HG03439 (cell line): ENCODE results near the gene SPRY4.
"Not testable (repeated sequence)": the region's sequence is repeated elsewhere in the genome, so short reads cannot be mapped to it uniquely, and the experiment has no call there.

Source experiments
- ATAC-seq: cut with Tn5 transposase; IDR thresholded peaks from one replicate; pipeline ENCODE4 v1.9.1; 2021; ENCODE audit warnings: mild to moderate bottlenecking, moderate library complexity; ENCODE audit not compliant: unreplicated experiment

Gene SPRY4

DNA sequence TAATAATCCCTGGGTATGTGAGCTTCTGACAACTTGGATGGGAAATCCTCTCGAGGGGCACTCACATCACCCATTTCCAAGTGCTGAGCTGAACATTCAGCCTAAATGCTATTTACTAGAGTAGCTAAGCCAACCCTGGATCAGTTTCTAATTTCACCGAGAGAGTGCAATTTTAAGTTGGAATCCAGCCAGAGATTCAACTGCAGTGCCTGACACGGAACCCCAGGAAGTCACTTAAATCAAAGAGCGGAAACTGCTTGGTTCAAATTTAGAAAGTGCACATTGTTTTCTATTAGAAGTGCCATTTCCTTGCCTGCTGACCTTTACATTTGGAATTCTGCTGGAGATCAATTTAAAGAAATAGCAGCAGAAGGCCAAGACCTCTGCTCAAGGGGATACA, 8.8 kb downstream of the SPRY4 start:
- ATAC-seq: no peak

DNA sequence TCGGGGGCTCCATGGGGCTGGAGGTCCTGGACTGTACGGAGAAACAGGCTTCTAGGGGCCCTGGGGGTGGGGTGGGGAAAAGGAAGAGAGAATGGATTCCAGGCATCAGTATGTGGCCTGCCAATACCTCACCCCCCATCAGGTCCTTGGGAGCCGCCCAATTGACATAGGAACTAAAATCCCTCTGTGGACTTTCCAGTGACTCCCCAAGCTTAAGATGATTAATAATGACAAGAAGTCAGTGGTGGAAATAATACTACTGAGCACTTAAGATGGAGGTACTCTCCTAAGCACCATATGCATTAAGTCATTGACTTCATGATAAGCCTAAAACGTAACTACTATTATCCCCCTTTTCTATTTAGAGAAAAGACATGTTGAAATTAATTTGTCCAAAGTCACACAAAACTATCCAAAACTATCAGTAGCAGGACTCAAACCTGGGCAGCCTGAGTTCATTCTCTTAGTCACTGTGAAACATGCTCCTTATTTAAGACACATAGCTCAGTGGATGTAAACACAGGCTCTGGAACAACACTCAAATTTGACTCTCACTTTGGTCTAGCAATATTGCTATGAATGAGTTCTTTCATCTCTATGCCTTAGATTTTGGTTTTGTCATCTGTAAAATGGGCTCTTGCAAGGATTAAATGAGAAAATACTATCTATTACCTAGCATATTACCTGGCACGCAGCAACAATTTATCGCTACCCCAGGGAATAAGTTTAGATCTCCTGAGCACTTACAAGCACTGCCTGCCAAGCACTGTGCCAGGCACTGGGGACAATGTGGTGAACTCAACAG, 9.5 kb downstream of the SPRY4 start:
- ATAC-seq: no peak

DNA sequence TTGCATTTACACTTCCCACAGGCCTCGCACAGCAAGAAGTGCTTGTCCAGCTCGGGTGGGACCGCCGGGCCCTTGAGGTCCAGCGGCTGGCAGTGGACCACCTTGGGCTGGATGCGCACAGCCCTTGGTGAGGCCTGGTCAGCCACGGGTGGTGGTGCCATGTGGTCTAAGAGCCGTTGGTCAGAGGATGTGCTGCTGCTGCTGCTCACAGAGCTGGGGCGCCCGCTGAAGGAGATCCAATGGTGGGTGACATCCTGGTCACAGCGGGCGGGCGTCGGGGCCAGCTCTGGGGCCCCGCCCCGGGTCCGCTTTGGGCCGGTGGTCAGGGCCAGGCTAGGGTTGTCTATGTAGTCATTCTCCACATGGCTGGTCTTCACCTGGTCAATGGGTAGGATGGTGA, 10.2 kb downstream of the SPRY4 start:
- ATAC-seq: no peak

DNA sequence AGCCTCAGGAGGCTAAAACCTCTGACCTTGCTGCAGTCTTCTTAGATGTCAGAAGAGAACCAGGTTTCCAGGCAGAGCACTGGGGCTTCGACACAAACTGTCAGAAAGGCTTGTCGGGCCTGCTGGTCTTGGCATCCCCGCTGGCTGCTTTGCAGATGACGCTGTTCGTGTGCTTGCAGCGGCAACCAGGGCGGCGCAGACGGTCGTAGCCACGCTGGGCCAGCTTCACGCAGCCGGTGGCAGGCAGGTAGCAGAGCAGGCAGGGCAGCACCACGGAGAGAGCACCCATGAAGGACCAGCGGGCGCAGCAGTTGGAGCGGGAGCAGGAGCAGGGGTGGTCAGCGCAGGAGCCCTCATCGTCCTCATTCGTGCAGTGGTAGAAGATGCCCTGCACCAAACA, 10.7 kb downstream of the SPRY4 start:
- no peak for ATAC-seq

DNA sequence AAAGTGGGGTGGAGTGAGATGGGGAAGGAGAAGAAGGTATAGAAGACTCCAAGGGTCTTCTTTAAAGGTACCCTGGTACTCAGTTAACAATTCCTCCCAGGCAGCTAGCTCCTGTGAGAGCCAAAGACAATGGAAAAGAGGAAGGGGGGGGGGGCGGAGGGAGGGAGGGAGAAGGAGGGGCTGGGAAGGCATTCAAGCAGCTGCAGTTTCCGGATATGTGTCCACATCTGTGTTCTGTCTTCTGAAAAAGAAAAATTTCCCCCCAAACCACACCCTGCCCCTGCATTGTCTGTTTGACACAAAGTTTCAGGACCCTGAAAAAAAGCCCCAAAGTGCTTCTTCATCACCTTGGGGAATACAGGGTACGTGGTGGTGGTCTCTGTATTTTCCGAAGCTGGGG, 11.1 kb downstream of the SPRY4 start:
- no peak for ATAC-seq

DNA sequence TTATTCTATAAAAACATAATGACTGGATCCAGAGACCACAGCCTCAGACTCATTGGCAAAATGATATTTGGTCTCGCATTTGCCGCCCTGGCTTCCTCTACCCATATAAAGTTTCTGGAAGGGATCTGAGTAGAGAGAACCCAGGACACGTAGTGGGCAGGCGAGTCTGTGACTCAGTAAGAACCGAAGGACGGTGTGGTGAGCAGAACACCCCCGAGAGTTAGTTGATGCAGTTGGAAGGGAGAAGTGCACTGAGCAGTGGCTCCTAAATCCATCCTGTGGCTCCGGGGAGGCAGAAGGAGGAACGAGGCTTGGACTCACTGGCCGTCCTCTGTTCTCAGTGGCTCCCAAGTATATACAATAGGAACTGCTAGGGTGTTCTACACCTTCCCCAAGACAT, 11.5 kb downstream of the SPRY4 start:
- ATAC-seq: no peak

DNA sequence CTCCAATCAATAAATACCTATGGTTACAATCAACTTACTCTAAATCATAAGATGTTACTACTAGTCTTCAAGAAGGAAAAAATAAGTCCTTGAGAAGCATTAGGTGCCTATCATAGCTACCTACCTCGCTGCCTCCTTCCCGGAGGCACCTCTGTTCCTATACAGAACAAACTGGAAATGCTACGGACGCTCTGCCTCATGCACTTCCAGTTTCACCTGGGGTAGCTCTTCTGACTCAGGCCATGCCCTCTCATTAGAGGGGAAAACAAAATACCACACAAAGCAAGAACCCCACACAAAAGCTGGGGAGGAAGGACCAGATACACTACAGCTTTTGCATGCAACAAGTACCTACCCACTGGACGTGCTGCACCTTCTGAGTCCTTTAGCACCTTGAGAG, 12.4 kb downstream of the SPRY4 start:
- no peak for ATAC-seq

DNA sequence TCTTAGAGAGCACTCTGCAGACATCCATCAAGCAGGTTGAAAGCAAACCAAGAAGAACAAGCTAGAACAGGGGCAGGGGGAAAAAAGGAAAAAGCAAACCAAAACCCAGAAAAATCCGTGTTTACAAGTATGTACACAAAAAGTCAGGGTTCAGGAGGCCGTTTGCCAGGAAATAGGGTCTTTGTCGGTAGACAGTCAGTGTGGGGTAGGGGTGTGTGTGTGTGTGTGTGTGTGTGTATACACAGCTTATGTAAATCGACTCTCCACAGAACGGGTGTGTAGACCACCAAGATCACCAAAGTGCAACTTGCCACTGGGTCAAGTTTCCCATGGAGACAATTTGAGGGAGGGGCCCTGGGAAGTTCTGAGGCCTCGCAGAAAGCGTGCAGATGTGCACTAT, 13.1 kb downstream of the SPRY4 start:
- ATAC-seq: no peak

DNA sequence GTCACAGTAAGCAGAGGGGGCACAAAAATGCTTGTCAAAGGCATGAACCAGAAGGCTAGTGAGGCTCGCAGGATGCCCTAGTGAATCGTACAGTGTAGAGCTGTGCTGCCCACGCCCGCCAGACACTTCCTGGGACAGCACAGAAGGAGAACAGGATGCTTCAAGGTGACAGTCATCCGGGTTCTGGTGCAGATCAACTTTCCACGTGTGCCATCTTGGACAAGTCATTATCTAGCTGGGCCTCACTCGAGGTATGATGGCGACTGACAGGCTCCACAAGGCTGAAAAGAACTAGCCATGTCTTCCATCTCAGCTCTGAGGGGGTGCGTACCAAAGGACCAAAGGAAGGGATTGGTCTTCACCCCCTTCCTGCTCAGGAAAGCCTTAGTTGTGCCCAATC, 14.0 kb downstream of the SPRY4 start:
- ATAC-seq: no peak

DNA sequence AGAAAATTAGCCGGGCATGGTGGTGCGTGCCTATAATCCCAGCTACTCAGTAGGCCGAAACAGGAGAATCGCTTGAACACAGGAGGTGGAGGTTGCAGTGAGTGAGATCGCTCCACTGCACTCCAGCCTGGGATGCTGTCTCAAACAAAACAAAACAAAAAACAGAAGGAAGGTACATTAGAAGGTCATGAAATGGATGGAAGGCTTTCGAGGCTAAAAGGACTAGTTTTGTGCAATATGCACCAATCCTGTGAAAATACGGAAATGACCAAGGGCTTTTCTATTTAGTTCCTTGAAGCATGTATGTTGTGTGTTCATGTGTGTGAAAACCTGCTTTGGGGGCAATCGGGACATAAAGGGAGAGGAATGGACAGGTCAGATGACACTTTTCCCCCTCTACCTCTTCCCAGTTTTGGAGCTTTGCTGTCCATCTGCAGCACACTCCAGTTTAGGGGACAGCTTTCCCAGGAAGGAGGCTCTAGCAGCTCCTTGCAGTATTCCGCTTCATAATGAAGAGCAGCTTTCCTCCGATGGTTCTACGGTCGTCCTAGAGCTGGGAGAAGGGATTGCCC, 15.0 kb downstream of the SPRY4 start:
- no peak for ATAC-seq

DNA sequence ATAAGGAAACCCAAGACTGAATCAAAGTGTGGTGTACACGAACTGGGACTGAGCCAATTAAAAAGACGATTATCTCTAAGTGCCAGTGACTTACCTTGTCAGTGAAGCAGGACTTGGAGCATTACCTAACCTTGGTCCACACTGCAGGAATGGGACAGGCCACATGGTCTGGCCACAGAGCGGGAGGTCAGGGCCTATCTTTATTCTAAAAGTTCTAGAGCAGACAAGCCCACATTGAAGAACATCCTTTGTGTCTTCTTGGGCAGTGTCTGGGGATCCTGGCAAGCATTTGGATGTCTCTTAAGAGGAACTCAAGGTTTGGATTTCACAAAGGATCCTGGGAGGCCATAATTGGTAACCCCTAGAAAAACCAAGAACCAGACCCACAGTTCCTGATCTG, 16.5 kb downstream of the SPRY4 start:
- ATAC-seq: no peak

DNA sequence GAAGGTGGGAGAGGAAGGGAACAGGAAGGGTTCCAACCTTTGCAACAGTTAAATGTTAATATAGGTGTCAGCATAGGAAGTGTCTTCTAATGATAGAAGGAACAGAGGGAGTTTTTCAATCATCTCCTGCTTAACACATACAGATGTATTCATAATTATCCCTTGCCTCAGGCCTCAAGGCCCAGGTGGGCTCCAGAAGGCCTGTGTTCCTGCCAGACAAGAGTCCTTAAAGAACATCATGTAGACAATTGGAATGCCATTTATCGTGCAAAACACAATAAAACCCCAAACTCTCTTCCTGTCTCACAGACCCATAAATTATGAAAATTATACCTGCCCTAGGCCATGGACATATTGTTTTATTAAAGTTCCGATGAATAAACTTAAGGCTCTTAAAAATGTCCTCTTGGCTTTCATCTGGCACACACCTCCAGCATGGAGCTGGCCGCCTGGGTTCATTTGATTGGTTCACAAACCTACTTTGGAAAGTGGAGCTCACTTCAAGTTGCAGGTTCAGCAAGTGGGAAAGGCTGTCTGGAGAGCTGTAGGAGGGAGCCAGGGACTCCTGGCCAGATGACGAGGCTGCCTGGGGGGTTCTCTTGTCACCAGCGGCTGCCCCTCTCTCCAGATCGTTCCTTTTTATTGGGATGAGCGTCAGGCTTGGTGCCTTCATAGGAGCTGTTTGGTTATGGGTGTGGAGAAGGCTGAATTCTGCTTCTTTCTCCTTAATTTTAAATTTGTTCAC, 17.5 kb downstream of the SPRY4 start:
- ATAC-seq: no peak

DNA sequence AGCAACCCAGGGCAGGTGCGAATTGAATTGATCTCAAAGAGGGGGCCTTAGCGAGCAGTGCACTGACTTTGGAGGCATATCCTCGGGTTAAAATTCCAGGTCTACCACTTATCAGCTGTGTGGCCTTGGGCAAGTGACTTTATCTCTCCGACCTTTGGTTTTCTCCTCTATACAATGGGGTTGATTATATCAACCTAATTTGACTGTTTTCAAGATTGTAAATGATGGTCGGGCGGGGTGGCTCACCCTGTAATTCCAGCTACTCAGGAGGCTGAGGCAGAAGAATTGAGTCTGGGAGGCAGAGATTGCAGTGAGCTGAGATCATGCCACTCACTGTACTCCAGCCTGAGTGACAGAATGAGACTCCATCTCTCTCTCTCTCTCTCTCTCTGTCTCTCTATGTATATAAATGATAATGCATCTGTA, 18.7 kb downstream of the SPRY4 start:
- no peak for ATAC-seq

DNA sequence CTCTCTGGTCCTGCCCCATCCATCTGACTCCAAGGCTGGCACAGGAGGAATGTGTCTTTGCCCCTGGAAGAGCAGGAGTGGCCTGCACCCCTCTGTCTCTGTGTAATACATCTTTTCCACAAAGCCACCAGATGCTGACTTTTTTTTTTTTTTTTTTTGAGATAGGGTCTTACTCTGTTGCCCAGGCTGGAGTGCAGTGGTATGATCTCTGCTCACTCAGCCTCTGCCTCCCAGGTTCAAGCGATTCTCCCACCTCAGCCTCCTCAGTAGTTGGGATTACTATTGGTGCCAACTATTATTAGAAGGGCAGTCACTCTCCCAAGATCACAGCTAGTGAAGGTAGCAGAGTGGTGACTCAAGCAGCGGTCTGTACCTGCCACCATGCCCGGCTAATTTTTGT, 19.6 kb downstream of the SPRY4 start:
- ATAC-seq: no peak

DNA sequence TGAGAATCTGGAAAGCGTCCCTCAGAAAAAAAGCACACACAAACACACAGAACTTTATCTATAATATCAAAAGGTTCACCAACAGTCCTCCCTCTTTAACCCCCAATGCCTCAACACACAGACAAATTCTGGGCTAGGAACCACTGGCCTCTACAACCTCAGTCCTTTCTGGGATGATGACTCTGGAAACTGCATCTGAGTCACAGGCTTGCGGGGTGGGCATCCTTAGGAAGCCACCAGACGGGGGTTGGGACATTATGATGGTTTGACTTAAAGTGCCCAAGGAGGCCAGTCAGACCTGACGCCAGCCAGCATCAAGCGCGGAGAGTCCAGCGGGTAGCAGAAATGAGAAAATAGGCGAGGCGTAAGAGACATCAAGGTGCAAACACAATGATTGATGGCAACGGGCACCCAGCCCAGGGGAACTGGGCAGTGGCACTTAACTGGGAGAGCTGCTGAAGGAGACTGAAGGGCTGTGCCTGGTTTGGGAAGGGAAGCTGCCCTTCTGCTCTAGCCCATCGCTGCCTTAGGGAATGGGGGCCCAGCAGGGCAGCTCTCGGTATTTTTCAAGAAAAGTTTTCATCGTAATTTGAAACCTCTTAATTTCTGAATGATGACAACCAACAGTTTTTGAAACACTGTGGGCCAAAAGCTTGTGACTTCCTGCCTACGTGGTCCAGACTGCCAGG, 20.7 kb downstream of the SPRY4 start:
- no peak for ATAC-seq

DNA sequence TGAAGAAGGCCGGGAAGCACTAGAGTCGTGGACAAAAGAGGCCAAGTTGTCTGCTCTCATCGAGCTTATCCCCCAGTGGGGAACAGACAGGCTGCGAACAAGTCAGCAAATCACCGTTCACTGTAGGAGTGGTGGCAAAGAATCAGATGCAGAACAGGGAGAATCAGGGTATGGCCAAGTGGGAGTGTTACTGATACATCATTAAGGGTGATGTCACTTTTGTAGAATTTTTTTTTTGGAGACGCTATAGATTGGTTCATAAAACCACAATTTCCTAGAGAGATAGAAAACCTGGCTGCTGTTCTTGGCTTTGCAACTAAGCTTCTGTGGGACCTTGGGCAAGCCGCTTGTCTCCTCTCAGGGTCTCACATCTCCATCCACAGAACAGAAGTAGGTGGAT, 21.3 kb downstream of the SPRY4 start:
- ATAC-seq: no peak

DNA sequence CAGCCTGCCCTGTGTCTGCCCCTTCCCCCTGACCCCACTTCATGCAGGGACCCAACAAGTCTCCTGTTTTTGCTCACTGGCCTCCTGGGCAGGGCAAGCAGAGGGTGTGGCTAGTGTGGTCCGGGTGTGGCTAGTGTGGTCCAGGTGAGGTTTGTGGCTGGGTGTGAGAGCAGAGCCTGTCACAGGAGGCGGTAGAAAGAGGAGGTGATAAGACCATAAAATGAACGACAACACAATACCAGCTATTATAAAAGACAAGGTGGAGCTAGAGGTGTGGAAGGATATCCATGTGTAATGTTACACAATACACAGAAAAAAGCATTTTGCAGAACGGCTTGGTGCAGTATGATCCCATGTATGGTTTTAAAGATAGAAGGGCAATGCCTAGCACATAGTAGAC, 23.3 kb downstream of the SPRY4 start:
- ATAC-seq: no peak

DNA sequence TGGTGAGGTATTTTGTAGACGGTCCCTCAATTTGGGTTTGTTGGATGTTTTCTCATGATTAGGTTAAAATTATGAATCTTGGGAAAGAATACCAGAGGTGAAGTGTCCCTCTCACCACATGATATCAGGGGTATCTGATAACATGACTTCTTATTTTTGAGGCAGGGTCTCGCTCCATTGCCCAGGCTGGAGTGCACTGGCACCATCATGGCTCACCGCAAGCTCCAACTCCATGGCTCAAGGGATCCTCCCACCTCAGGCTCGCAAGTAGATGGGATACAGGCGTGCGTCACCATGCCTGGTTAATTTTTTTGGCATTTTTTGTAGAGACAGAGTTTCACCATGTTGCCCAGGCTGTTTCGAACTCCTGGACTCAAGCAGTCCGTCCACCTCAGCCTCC, 24.1 kb downstream of the SPRY4 start:
- no peak for ATAC-seq

DNA sequence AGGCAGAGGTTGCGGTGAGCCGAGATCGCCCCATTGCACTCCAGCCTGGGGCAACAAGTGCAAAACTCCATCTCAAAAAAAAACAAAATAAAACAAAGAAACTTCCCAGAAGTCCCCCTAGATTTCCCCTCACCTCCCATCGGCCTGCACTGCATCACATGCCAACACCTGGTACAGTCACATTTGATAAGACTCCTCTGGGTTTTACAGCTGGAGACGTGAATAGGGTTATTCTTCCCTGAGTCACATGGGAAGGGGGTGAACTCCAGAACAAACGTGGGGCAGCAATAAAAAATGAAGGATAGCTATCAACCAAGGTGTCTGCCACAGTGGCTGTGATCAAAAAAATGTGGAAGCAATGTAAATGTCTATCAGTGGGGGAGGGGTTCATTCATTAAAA, 26.0 kb downstream of the SPRY4 start:
- no peak for ATAC-seq

DNA sequence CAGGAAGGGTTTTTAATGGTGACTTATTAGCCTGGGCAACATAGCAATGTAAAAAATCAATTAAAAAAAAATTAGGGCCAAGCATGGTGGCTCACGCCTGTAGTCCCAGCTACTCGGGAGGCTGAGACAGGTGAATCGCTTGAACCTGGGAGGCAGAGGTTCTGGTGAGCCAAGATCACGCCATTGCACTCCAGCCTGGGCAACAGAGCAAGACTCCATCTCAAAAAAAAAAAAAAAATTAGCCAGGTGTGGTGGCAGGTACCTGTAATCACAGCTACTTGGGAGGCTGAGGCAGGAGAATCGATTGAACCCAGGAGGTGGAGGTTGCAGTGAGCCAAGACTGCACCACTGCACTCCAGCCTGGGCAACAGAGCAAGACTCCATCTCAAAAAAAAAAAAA, 27.0 kb downstream of the SPRY4 start:
- ATAC-seq: not testable (repeated sequence)

DNA sequence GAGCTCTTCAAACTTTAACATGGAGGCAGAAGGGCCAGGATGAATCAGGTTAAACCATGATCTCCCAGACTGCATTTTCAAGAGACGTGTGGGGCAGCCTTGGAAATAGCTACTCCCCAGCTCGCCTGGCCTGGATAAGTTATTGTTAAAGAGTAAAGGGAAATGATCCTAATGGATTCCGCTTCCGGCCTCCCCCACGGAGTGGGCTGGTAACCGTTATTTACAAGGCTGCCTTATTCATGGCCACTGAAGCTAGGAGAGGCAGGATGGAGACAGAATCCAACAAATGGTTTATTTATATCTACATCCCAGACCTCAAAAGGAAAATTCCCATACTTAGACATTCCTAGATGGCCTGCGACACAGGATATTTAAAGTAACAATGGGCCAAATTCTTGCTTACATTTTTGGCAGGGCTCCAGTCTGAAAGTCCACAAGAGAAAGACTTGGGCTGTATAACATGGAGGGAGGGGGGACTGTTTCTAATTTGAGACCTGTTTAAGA, 27.9 kb downstream of the SPRY4 start:
- ATAC-seq: no peak
